ENCODE results near the gene SLC14A1.

DNA sequence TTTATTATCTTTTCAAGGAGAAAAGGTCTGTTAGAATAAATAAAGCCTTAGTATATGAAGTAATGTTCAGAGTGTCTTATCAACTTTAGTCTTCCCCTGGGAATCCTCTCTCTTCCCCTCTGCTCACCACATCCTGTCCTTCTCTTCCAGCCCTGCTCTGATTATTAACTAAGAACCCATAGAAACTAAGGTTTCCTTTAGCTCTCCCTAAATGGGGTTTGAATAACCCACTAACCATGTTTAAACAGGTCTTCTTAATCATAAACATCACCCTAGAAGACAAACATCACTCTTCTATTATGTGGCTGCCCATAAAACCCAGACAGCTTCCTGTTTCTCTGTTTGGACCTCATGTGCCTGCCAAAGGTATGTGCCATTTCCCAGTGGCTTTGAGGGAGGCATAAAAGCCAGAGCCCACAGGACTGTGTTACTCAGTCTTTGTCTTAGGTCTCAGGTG, 50.1 kb downstream of the SLC14A1 start:
- TF ChIP-seq, protein P1, sequence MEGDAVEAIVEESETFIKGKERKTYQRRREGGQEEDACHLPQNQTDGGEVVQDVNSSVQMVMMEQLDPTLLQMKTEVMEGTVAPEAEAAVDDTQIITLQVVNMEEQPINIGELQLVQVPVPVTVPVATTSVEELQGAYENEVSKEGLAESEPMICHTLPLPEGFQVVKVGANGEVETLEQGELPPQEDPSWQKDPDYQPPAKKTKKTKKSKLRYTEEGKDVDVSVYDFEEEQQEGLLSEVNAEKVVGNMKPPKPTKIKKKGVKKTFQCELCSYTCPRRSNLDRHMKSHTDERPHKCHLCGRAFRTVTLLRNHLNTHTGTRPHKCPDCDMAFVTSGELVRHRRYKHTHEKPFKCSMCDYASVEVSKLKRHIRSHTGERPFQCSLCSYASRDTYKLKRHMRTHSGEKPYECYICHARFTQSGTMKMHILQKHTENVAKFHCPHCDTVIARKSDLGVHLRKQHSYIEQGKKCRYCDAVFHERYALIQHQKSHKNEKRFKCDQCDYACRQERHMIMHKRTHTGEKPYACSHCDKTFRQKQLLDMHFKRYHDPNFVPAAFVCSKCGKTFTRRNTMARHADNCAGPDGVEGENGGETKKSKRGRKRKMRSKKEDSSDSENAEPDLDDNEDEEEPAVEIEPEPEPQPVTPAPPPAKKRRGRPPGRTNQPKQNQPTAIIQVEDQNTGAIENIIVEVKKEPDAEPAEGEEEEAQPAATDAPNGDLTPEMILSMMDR (conservative IDR thresholded peaks at IDR 0.05; ENCODE audit: low read length) = no peak
- peak; percentile 2; the same call in 1 of the 2 replicates for TF ChIP-seq EZH2phosphoT487 (IDR thresholded peaks at IDR 0.05; ENCODE audit: borderline replicate concordance)

All from Loucy (cell line).